GM12878 (cell line): ENCODE results near the gene CSMD2. TPM values are rescaled to one million over a fixed set of nuclear protein-coding genes. Genes with fewer than 3 reads are reported as not detected.

Experiments
- ATAC-seq: fragments of 200-7000 bp; cut with Tn5 transposase; 3 replicates; pipeline ENCODE4 v1.9.1; 2020; ENCODE audit warnings: mild to moderate bottlenecking, moderate library complexity
- BruUV-seq: library from RNA; stranded (reverse); fragments of 400-500 nt; replicated peaks from 2 replicates; lab custom pipeline; 2021; lab: Mats Ljungman, UMichigan
- CTCF ChIA-PET: fragments of 300-600 bp; sonication (Branson Sonifier 250); formaldehyde crosslinking; extraction: SDS; loops from one replicate; lab custom pipeline; 2021; ENCODE audit warnings: inconsistent platforms; lab: Yijun Ruan, JAX
- POLR2A ChIA-PET: fragments of 350-600 bp; formaldehyde crosslinking; extraction: SDS; loops from one replicate; lab custom pipeline; 2021; ENCODE audit warnings: inconsistent platforms; lab: Charles Lee
- RAD21 ChIA-PET: fragments of 300-600 bp; sonication (Branson Sonifier 250); formaldehyde crosslinking; loops from one replicate; lab custom pipeline; 2023; ENCODE audit warnings: antibody characterized with exemption; ENCODE audit not compliant: unreplicated experiment; lab: Charles Lee
- SMC1A ChIA-PET: fragments of 300-600 bp; sonication (Branson Sonifier 250); formaldehyde crosslinking; loops from one replicate; lab custom pipeline; 2023; ENCODE audit not compliant: unreplicated experiment, uncharacterized antibody; lab: Charles Lee
- DNase-seq: peaks from one replicate; pipeline ENCODE4 v3.0.0-alpha.2; 2011; ENCODE audit warnings: low read depth, low spot score
- FAIRE-seq: peaks from 3 replicates; lab custom pipeline; 2011; peaks lifted over from hg19 to GRCh38; lab: Jason Lieb, UNC
- H2AFZ ChIP-seq: 2 replicates; pipeline ENCODE4 v1.6.0; 2011; ENCODE audit warnings: low read depth, low read length, control low read depth; ENCODE audit not compliant: control insufficient read depth
- H3K27ac ChIP-seq: 2 replicates; pipeline ENCODE4 v1.5.1; 2011; ENCODE audit warnings: control low read depth; ENCODE audit not compliant: control insufficient read depth, insufficient read depth
- H3K27me3 ChIP-seq, 2 experiments: replicated peaks in 1 of 2; 2 replicates each; pipeline versions ENCODE4 v1.6.0 to v1.6.1; 2011; ENCODE audit warnings: low read length in 1 of 2; ENCODE audit not compliant: control insufficient read depth in 2 of 2, insufficient read depth in 2 of 2
- H3K36me3 ChIP-seq, 2 experiments: 2 replicates each; pipeline ENCODE4 v1.5.1; 2011; ENCODE audit warnings: low read length in 1 of 2; ENCODE audit not compliant: control insufficient read depth in 2 of 2, insufficient read depth in 2 of 2
- H3K4me1 ChIP-seq: 2 replicates; pipeline ENCODE4 v1.6.1; 2011; ENCODE audit warnings: mild to moderate bottlenecking, low read length, moderate library complexity, mixed read lengths; ENCODE audit not compliant: control insufficient read depth, insufficient read depth
- H3K4me2 ChIP-seq: 2 replicates; pipeline ENCODE4 v1.6.0; 2011; ENCODE audit warnings: control low read depth; ENCODE audit not compliant: control insufficient read depth, insufficient read depth
- H3K4me3 ChIP-seq: fragments of 200-600 bp; sonication (generic); 2 replicates; pipeline ENCODE4 v1.5.1; 2016
- H3K79me2 ChIP-seq: 2 replicates; pipeline ENCODE4 v1.6.0; 2011; ENCODE audit warnings: low read length; ENCODE audit not compliant: control insufficient read depth, insufficient read depth
- H3K9ac ChIP-seq: 2 replicates; pipeline ENCODE4 v1.8.0; 2011; ENCODE audit warnings: low read length, control low read depth, mixed read lengths; ENCODE audit not compliant: control insufficient read depth, insufficient read depth
- H3K9me3 ChIP-seq: replicated peaks from 3 replicates; pipeline ENCODE4 v1.5.1; 2011; ENCODE audit warnings: mild to moderate bottlenecking, low read length; ENCODE audit not compliant: control insufficient read depth, insufficient read depth
- H4K20me1 ChIP-seq: 2 replicates; pipeline ENCODE4 v1.6.0; 2011; ENCODE audit not compliant: control insufficient read depth, insufficient read depth
- ATF2 ChIP-seq: IDR thresholded peaks from 2 replicates; pipeline ENCODE4 v1.6.1; 2012; ENCODE audit warnings: low read length, inconsistent platforms
- CBX5 ChIP-seq: sonication (generic); IDR thresholded peaks from 2 replicates; pipeline ENCODE4 v1.6.1; 2016; ENCODE audit warnings: low read depth, moderate library complexity, mild to moderate bottlenecking, inconsistent platforms
- EP300 ChIP-seq, 2 experiments: fragments of 150-350 bp in 1 of 2; IDR thresholded peaks; 2 replicates each; pipeline ENCODE4 v1.6.1; 2011 to 2012; ENCODE audit warnings: low read depth in 2 of 2, low read length in 2 of 2, borderline replicate concordance in 1 of 2, improper control_type of control experiment in 1 of 2, inconsistent platforms in 1 of 2; ENCODE audit not compliant: control insufficient read depth in 1 of 2
- ESRRA ChIP-seq: IDR thresholded peaks from 2 replicates; pipeline ENCODE4 v1.6.1; 2012; ENCODE audit warnings: mild to moderate bottlenecking, low read length, improper control_type of control experiment
- JUND ChIP-seq: IDR thresholded peaks from 2 replicates; pipeline ENCODE4 v1.6.1; 2012; ENCODE audit warnings: low read depth, mild to moderate bottlenecking, low read length, improper control_type of control experiment, moderate library complexity
- KDM1A ChIP-seq: fragments of 200-600 bp; sonication (generic); IDR thresholded peaks from 2 replicates; pipeline ENCODE4 v1.6.1; 2016; ENCODE audit warnings: borderline replicate concordance
- LARP7 ChIP-seq: fragments of 450-650 bp; IDR thresholded peaks from 2 replicates; pipeline ENCODE4 v1.6.1; 2017; ENCODE audit warnings: mild to moderate bottlenecking
- POLR2A ChIP-seq: IDR thresholded peaks from 2 replicates; pipeline ENCODE4 v1.6.1; 2011; ENCODE audit warnings: low read depth, mild to moderate bottlenecking, low read length
- SMAD5 ChIP-seq: IDR thresholded peaks from 2 replicates; pipeline ENCODE4 v1.6.1; 2016; ENCODE audit warnings: antibody characterized with exemption, low read depth
- SPI1 ChIP-seq: IDR thresholded peaks from 2 replicates; pipeline ENCODE4 v1.6.1; 2011; ENCODE audit warnings: low read depth, mild to moderate bottlenecking, low read length, moderate library complexity, borderline replicate concordance; ENCODE audit not compliant: insufficient read depth
- STAT1 ChIP-seq: fragments of 450-650 bp; conservative IDR thresholded peaks from 2 replicates; pipeline ENCODE4 v1.6.1; 2014; ENCODE audit warnings: antibody characterized with exemption, mild to moderate bottlenecking
- TCF12 ChIP-seq: IDR thresholded peaks from 2 replicates; pipeline ENCODE4 v1.6.1; 2011; ENCODE audit warnings: low read depth, mild to moderate bottlenecking, low read length
- ZNF217 ChIP-seq: fragments of 450-650 bp; IDR thresholded peaks from 2 replicates; pipeline ENCODE4 v1.6.1; 2017; ENCODE audit warnings: antibody characterized with exemption, mild to moderate bottlenecking
- ZNF384 ChIP-seq: IDR thresholded peaks from 2 replicates; pipeline ENCODE4 v1.6.1; 2012; ENCODE audit warnings: low read depth, mild to moderate bottlenecking, low read length, improper control_type of control experiment, borderline replicate concordance
- ZNF592 ChIP-seq: fragments of 450-650 bp; IDR thresholded peaks from 2 replicates; pipeline ENCODE4 v1.6.1; 2017; ENCODE audit warnings: mild to moderate bottlenecking, moderate library complexity
- WGBS: methylation state at CpG from one replicate; pipeline ENCODE4 v1.1.6; 2016; ENCODE audit warnings: low lambda C conversion rate; ENCODE audit not compliant: insufficient replicate concordance, insufficient coverage; ENCODE audit errors: missing lambda C conversion rate; 5-methylcytosine and 5-hydroxymethylcytosine counted together
- in situ Hi-C: fragments of 300-500 bp; cut with MboI; formaldehyde crosslinking; loops from 9 replicates; pipeline ENCODE4 v1.14.3; 2018; ENCODE audit warnings: mixed read lengths
- intact Hi-C: fragments of 100-400 bp; cut with micrococcal nuclease; formaldehyde crosslinking; loops from one replicate; pipeline ENCODE4 v1.14.2; 2022; ENCODE audit not compliant: unreplicated experiment
- polyA plus RNA-seq, 11 experiments: library from polyadenylated mRNA; depleted of rRNA in 4 of 11; unstranded in 6 of 11; stranded (reverse) in 5 of 11; fragments of >200 nt; fragmentation: Nextera tagmentation in 4 of 11; fragmentation: Illumina TruSeq in 1 of 11; extraction: Ambion mirVana in 4 of 11; extraction: Trizol in 1 of 11; gene quantifications; 1 replicate in 1 of 11; 2 replicates in 10 of 11; pipeline versions ENCODE4 v1.2.1 to v1.2.3, GENCODE V29; 2011 to 2016; ENCODE audit warnings: inconsistent platforms in 2 of 11, missing spikeins in 2 of 11, low read depth in 1 of 11
- total RNA-seq, 4 experiments: library from RNA; depleted of rRNA in 3 of 4; stranded (reverse); fragments of >200 nt in 3 of 4; fragmentation: Illumina TruSeq in 1 of 4; extraction: Trizol in 1 of 4; gene quantifications; 2 replicates each; pipeline versions ENCODE4 v1.2.1 to v1.2.3, GENCODE V29; 2013 to 2021
- TF ChIP-seq, protein P1 (sequence below): IDR thresholded peaks from 2 replicates; pipeline ENCODE4 v1.6.1; 2011; ENCODE audit warnings: mild to moderate bottlenecking, low read depth, low read length, moderate library complexity; ENCODE audit not compliant: insufficient replicate concordance

CSMD2 gene
- total and polyA plus RNA-seq, 10 of the 15 experiments (the other 5 are each of a cell fraction or from before 2014, with no cell fraction given) = under 0.01 TPM; not detected in 9

DNA sequence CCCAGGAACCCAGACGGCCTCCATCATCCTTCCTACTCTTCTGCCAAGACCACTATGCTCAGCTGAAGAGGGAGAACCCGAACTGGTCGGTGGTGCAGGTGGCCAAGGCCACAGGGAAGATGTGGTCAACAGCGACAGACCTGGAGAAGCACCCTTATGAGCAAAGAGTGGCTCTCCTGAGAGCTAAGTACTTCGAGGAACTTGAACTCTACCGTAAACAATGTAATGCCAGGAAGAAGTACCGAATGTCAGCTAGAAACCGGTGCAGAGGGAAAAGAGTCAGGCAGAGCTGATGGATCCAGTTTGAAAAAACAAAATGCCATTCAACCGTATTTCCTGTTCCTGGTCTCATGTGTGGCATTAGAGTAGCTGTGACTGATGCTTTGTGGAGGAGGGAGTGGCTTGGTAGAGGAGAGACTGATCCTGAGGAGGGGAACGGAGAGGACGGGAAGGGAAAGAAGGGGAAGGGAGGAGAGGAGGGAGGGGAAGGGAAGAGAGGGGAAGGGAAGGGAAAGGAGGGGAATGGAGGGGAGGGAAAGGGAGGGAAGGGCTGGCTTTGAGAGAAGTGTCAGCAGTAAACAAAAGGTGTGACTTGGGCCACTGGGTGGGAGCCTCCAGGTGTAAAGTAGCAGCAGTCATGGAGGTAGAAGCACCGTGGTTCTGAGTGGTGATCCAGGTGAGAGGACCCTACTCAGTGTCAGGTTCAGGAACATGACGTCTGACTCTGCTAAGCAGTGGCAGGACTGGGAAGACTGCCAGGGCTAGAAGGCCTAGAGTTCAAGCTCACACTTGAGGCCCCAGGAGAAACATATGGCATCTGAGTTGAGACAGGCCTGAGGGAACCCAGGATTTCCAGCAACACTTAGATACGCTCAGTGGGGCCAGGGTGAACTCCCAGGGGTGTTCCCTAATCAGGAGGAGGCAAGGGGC lies 300.3 kb downstream of the CSMD2 start (continued):
- no peak for TF ChIP-seq ZNF592

DNA sequence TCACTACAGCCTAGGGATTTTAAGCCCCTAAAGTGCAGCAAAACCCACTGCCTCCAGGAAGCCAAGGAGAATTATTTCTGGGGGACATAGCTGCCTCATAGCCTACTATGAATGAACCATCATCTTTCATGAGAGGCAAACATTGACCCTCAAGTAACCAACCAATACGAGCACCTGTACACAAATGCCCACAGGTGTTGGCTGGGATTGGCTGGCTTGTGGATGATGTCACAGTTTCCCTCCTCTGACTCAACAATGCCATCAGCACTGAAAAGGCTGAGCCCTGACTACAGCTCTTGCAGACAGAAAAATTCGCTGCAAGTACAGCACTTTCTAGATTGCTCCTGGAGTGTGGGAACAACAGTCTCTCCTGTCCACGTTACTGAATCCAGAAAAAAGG lies 301.3 kb downstream of the CSMD2 start, which contains the start of gene HMGB4:
Gene HMGB4 (plus strand): TSS at position 301 of the 400 bp plus-strand sequence. CDS start 113 bp downstream, outside the sequence.
- ChIA-PET RAD21 (no interaction called here), SMC1A (no interaction called here), CTCF (no interaction called here), POLR2A (no interaction called here)
- Histone ChIP-seq H3K9ac (no peak within 1 kb of the TSS), H3K4me3 (no peak within 1 kb of the TSS), H4K20me1 (no peaks in the 10 kb centered on the region), H3K79me2 (no peaks in the 10 kb centered on the region), H3K27ac (no peak within 1 kb of the TSS), H3K4me1 (no peaks in the 10 kb centered on the region), H3K9me3 (no peaks in the 10 kb centered on the region; the same call in 2 of the 3 replicates), H3K4me2 (no peak within 1 kb of the TSS), H3K27me3 (no peaks in the 10 kb centered on the region), H2AFZ (no peak within 1 kb of the TSS), H3K36me3 (no peaks in the 10 kb centered on the region)
- intact Hi-C loops = no loop called here
- no TSS peak for BruUV-seq
- ATAC-seq (no peak), DNase-seq (no peak), FAIRE-seq (no peak)
- in situ Hi-C loops = no loop called here
- 2% methylated on average over 3 of the region's 3 CpGs for WGBS
- TF ChIP-seq CBX5 (no peak), ZNF384 (no peak), STAT1 (no peak), ESRRA (no peak), SPI1 (no peak), JUND (no peak), ATF2 (no peak), POLR2A (no peak), TCF12 (no peak), LARP7 (no peak), SMAD5 (no peak), KDM1A (no peak), EP300 (IDR thresholded peaks at IDR 0.05; ENCODE audit: borderline replicate concordance in 1 of 2, control insufficient read depth in 1 of 2, low read depth in 2 of 2, low read length in 2 of 2) (no peak), ZNF217 (no peak)
- TF ChIP-seq, protein P1, sequence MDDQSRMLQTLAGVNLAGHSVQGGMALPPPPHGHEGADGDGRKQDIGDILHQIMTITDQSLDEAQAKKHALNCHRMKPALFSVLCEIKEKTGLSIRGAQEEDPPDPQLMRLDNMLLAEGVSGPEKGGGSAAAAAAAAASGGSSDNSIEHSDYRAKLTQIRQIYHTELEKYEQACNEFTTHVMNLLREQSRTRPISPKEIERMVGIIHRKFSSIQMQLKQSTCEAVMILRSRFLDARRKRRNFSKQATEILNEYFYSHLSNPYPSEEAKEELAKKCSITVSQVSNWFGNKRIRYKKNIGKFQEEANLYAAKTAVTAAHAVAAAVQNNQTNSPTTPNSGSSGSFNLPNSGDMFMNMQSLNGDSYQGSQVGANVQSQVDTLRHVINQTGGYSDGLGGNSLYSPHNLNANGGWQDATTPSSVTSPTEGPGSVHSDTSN = no peak
